Amniotic epithelial cell (primary cell): Measurements from ENCODE around the gene DHRS3.

Experiments used
- DNase-seq: peaks from one replicate; pipeline ENCODE4 v3.0.0-alpha.2; 2010; ENCODE audit warnings: low read depth

The DHRS3 gene

GRCh38 chr1:12640237-12640957, 22.4 kb upstream of the DHRS3 start:
- DNase-seq = no peak

DNA sequence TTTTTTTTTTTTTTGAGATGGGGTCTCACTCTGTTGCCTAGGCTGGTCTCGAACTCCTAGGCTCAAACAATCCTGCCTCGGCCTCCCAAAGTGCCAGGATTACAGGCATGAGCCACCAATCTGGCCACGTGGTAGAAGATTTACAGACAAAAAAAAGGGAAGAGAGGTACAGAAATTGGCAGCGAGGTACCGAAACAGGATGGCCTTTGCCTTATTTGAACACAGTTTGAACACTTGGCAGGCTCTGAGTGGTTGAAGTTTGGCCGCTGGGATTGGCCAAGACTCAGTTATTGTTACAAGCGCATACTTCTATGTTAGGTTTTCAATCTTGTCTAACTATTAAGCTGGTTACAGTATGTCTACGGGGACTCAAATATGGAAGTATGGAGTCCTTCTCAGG, 19.7 kb upstream of the DHRS3 start:
- DNase-seq = no peak

GRCh38 chr1:12636098-12636950, 18.3 kb upstream of the DHRS3 start:
- peak; percentile 85 for DNase-seq

DNA sequence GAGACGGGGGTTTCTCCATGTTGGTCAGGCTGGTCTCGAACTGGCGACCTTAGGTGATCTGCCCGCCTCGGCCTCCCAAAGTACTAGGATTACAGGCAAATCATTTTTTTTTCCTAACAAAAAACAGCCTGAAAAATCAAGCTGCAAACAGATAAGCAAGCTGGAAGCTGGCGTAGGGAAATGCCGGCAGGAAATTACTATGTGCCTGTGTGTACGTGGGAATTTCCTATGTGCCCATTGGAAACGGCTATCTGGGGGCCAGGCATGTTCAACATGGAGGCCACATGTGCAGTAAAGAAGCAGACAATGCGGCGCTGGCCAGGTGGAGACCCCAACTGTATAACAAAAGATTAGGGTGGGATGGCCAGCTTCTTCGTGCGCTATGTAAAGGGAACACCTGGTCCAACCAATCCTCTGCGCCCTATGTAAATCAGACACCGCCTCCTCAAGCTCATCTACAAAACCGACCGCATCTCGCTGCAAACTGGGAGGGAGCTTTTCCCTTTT, 16.7 kb upstream of the DHRS3 start:
- no peak for DNase-seq

- no peak for DNase-seq
Observed at GRCh38 chr1:12634156-12634555, 16.1 kb upstream of the DHRS3 start.

GRCh38 chr1:12631571-12631970, 13.6 kb upstream of the DHRS3 start:
- no peak for DNase-seq

GRCh38 chr1:12630946-12631530, 13.0 kb upstream of the DHRS3 start:
- DNase-seq = no peak

DNA sequence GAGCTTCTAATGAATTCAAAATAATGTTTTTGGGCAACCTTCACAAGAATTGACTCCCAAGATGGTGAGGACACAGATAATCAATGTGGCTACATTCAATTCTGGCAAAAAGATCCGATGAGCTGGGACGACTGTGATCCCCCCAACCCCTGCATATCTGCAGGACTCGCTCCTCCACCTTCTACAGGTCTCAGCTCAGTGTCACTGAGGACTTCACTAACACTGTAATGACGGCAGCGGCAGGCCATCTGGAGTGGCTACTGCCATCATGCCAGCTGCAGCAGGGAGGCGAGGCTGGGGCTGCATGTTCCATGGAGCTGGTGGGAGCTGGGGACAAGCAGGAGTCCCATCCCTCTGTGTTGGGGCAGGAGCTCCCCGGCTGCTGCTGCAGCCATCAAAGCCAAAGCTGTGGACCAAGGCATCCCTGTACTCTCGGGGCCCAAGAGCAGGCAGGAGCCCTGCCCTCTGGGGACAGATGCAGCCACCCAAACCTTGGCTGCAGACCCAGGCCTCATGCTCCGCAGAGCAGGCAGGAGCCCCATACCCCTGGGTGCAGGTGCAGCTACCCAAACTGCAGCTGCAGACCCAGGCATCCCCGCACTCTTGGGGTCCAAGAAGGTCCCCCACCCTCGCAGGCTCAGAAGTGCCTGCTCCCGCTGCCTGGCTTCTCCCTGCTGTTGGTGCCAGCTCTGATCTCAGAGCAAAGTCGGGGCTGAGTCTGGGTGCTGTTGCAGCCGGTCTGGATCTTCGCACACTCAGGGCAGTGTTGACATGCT, 12.2 kb upstream of the DHRS3 start:
- DNase-seq = no peak

DNA sequence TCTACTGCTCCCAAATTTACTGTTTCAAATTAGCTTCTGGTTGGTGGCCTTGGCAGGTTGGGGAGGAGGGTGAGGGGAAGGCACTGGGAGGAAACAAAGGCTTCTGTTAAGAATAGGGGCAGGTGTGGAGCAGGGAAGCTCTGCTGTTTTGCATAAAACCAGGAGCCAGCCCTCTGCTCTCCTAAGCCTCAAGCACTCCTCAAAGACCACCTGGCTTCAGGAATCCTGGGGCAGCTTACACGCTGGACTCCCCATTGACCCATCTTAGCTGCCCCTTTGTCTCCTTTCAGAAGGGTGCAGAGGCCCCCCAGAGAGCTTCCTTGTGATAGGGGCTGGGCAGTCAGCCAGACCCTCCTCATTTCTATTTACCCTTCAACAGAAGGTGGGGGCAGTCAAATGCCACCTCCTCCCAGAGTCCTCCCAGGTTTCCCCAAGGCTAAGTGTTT, 11.5 kb upstream of the DHRS3 start:
- DNase-seq = no peak

GRCh38 chr1:12627296-12627695, 9.3 kb upstream of the DHRS3 start:
- DNase-seq = no peak

- DNase-seq = no peak
Observed at GRCh38 chr1:12626888-12627287, 8.9 kb upstream of the DHRS3 start.

DNA sequence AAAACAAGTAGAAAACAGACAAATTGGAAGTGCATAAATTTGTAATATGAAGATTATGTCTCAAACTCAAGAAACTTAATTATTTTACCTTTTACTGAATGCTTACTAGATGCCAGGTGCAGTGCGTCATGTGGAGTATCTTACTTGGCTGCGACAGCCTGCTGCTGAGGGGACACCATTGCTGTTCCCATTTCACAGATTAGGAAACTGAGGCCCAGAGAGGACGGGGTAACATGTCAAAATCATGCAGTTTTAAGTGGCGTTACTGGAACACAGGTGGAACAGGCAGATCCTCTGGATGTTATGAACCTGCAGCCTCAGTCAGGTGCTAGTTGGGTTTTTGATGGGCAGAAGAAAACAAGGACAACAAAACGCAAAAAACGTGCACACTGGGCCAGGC, 7.3 kb upstream of the DHRS3 start:
- no peak for DNase-seq

DNA sequence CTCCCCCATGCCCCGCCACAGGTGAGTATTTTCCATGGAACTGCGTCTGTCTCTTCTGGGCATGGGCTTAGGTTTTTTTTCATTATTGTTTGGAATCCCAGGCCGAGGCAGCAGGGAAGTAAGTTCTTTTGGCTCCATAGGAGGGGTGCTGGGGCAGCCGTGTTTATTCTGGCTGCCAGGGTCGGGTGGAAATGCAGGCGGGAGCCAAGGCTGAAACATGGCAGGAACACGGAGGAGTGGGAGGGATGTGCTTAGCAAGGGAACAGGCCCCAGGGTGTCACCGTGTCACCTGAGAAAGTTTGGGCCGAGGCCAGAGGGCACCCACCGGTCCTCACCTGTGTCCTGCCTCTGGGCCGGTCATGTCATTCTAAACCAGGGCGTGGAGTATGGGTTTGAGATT, 4.5 kb upstream of the DHRS3 start:
- no peak for DNase-seq

GRCh38 chr1:12621346-12622335, 3.6 kb upstream of the DHRS3 start:
- DNase-seq = no peak

DNA sequence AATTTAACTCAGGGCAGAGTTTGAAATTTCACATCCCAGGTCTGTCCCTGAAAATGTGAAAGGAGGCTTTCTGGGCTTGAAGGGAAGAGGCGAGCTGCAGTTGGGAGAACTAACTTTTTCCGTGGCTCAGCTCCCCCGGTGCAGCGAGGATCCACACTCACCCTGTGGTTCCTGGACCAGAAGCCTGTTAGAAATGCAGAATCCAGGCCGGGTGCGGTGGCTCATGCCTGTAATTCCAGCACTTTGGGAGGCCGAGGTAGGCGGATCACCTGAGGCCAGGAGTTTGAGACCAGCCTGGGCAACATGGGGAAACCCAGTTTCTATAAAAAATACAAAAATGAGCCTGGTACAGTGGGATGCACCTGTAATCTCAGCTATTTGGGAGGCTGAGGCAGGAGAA, 2.9 kb upstream of the DHRS3 start:
- DNase-seq = no peak

- DNase-seq = no peak
Observed at GRCh38 chr1:12620488-12620865, 2.5 kb upstream of the DHRS3 start.

DNA sequence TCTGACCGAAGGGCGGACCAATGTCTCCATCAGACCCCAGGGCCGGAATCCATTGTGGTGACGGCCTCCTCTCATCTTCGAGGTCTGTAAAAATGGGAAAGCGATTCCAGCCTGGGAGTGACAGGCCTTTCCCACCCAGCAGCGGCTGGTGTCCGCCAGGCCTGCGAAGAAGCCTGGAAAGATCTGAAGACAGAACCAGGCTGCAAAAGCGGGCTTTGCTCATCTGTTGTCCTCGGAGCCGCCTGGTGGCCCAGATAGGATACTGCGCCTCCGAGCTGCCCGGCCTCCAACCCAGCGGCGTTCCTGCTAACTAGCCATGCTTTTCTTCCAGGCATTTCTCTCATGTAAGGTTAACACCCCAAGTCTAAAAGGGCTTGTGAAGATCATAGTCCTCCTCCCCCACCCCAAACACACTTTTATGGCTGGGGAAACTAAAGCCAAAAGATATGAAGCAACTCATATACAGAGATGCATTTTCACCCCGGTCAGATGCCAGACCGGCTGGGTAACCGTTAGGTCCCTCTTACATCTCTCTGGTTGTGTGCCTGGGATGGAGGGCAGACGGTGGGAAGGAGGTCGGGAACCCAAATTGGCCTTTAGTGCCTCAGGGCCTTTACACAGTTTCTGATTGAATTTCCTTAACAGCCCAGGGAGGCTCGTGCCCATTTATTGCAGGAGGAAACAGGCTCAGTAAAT, 1.9 kb upstream of the DHRS3 start:
- DNase-seq = peak; percentile 85

GRCh38 chr1:12618965-12619791, 1.2 kb upstream of the DHRS3 start:
- DNase-seq = peak; percentile 93

GRCh38 chr1:12618661-12618964, 603 bp upstream of the DHRS3 start:
- DNase-seq = no peak

- no peak for DNase-seq
Observed at GRCh38 chr1:12617511-12617900, 504 bp downstream of the DHRS3 start.
